ENCODE results near the gene KCNQ1OT1. TPM values are rescaled to one million over a fixed set of nuclear protein-coding genes. Genes with fewer than 3 reads are reported as not detected.

KCNQ1OT1 gene
- total and polyA plus RNA-seq, 2 of the 4 experiments (the other 2 are of a cell fraction), result 0.14 to 2.0 TPM

DNA sequence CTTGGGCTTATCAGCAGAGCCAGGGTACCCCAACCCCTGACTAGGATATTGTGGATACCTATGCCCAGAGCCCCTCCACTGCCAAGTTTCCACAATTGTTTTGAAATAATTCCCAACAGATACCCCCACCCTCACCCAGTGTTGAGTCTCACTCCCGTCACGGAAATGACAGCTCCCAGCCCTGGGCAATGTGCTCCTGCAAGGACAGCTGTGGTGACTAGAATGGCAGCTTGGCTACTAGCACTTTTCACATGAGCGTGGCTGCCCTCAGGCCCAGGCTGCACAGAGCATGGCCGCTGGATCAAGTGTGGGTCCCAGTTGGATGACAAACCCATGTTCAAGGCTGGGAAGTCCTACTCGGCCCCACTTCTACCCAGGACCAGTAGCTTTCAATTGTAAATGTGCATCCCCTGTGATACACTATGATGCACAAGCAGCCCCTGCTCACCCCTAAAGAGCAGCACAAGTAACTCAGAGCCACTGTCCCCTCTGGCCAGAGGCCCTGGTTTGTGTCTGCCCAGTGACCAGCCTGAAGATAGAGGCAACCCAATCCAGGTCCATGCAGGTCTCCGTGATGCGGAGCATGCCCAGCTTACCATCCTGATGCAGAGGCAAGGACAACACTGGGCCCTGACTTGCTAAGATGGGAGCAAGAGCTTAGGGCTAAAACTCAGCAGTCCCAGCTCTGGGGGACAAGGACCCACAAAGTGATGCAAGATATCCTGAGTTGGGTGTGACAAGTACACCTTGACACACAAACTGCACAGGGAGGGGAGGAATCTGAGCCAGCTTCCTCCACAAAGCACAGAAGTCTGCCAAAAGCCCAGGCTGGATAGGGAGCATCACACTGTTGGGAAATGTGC, 13.2 kb downstream of the KCNQ1OT1 start:
- Histone ChIP-seq H2BK20ac (ENCODE audit: low read depth, low read length) (no peak overlapping the region), H3K9me1 (ENCODE audit: insufficient read depth, low read length) (peaks cover 21% of the 10 kb centered on the region), H3K27me3 (ENCODE audit: control insufficient read depth, insufficient read depth, low read length) (no peaks in the 10 kb centered on the region; the same call in 1 of the 2 replicates), H3K4ac (ENCODE audit: low read depth, low read length) (no peak overlapping the region), H3K4me1 (ENCODE audit: control insufficient read depth, insufficient read depth, low read length) (peaks cover 1% of the 10 kb centered on the region; the same call in 1 of the 2 replicates), H3K14ac (replicated peaks; ENCODE audit: low read depth, low read length) (no peak overlapping the region), H3K56ac (ENCODE audit: extremely low read depth, insufficient read depth, low read length) (no peak overlapping the region), H4K8ac (ENCODE audit: low read depth in 2 of 2, low read length in 2 of 2) (no peak overlapping the region), H4K20me1 (ENCODE audit: insufficient read depth, low read length) (peaks cover 100% of the 10 kb centered on the region), H2BK5ac (ENCODE audit: low read depth, low read length, poor library complexity, severe bottlenecking) (no peak overlapping the region), H4K91ac (ENCODE audit: insufficient read depth, low read depth, low read length) (no peak overlapping the region), H2AFZ (replicated peaks; ENCODE audit: low read length, poor library complexity) (no peak overlapping the region), H2AK5ac (ENCODE audit: low read depth, low read length) (no peak overlapping the region), H3K79me1 (ENCODE audit: low read depth in 1 of 2, low read length in 2 of 2) (peaks cover under 1 to 89% of the 10 kb centered on the region in 2 experiments; a peak in 2 of 4 replicates), H3K9me3 (ENCODE audit: control insufficient read depth, insufficient read depth, low read length) (no peaks in the 10 kb centered on the region), H2AK9ac (replicated peaks; ENCODE audit: low read depth, low read length, poor library complexity) (no peak overlapping the region), H2BK120ac (ENCODE audit: low read depth, low read length) (no peak overlapping the region), H2BK15ac (ENCODE audit: low read depth, low read length) (no peak overlapping the region), H3K27ac (ENCODE audit: insufficient read depth, low read length) (no peak overlapping the region), H3K4me3 (ENCODE audit: insufficient read depth, low read depth, low read length) (no peak overlapping the region), H3K36me3 (ENCODE audit: control insufficient read depth, insufficient read depth, low read length) (peaks cover 11% of the 10 kb centered on the region; the same call in 1 of the 2 replicates), H3K4me2 (ENCODE audit: low read depth, low read length) (no peak overlapping the region), H4K5ac (ENCODE audit: low read depth, low read length) (no peak overlapping the region), H3K9ac (ENCODE audit: low read depth, low read length) (no peak overlapping the region), H3K18ac (ENCODE audit: low read depth, low read length) (no peak overlapping the region), H3K23ac (ENCODE audit: low read depth, low read length) (no peak overlapping the region)
- intact Hi-C loops (cut with micrococcal nuclease) (no loop called here), in situ Hi-C loops (cut with MboI; ENCODE audit: low sequenced_read_pairs) (no loop called here), dilution Hi-C loops (cut with HindIII; ENCODE audit: low sequenced_read_pairs, unreplicated experiment) (no loop called here)
- no peak for TF ChIP-seq CHD1 (IDR thresholded peaks at IDR 0.05; ENCODE audit: low read depth, low read length)
- TF ChIP-seq SMC3 (IDR thresholded peaks at IDR 0.05; ENCODE audit: low read depth, low read length), result no peak
- POLR2A ChIA-PET (ENCODE audit: unreplicated experiment), result no interaction called here
- no peak for DNase-seq
- CTCF ChIA-PET, result no interaction called here
- 88% methylated on average over 3 of the region's 7 CpGs; no CpG with 5 or more reads in 1 of the 2 experiments for WGBS, 2 experiments (ENCODE audit: extremely low coverage in 2 of 2, insufficient read length in 1 of 2)
- ATAC-seq (ENCODE audit: low read depth), result no peak
- BruUV-seq (replicated peaks), result no TSS peak
